ENCODE data around the gene B4GALNT1. TPM values are rescaled to one million over a fixed set of nuclear protein-coding genes. Genes with fewer than 3 reads are reported as not detected.

The B4GALNT1 gene
- total and polyA plus RNA-seq, 2 experiments from 2014 or later: 0.97 to 1.2 TPM

DNA sequence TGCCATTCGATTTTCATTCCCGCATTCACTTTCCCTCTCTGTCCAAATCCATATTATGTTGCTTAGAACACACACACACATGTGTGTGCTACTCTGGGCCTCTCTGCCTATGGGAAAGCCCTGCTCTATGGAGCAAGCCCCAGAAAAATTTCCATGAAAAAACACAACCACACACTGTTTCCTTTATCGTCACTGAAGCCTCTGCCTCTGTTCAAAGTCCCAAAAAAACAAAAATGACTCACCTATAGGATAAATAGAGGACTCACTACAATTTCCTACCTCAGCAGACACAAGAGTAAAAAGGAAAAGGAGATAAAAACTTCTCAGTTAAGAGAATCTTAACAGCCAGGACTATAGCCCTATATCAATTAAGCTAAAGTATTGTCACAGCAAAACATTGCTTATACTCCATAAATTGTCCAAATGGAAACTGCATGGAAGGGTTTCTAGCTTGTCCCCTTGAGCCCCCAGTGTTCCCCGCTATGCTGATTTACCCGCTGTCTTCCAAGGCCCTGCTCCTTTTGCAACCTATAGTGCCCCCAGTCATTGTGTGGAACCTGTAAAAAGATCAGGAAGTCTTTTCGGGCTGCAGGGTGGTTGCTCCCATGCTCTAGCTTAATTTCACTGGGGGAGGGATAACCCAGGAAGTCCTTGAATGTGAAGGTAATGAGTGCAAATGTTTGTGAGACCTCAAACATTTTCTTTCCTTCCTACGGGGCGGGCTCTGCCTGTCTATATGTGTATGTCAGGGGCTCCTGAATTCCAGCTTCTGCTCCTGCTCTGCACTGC lies 53.1 kb downstream of the B4GALNT1 start:
- TF ChIP-seq EZH2phosphoT487 (IDR thresholded peaks at IDR 0.05; ENCODE audit: low read depth, severe bottlenecking, unreplicated experiment) (no peak), EZH2 (IDR thresholded peaks at IDR 0.05; ENCODE audit: borderline replicate concordance) (no peak), CTCF (IDR thresholded peaks at IDR 0.05; ENCODE audit: poor library complexity) (no peak)
- Histone ChIP-seq H3K4me1 (ENCODE audit: insufficient read depth) (peaks cover 12% of the 10 kb centered on the region), H3K79me2 (no peaks in the 10 kb centered on the region), H3K4me3 (no peak overlapping the region), H3K27me3 (peaks cover 8% of the 10 kb centered on the region), H3K9me2 (replicated peaks; ENCODE audit: insufficient read depth) (no peaks in the 10 kb centered on the region), H3K4me2 (no peak overlapping the region), H4K20me1 (ENCODE audit: insufficient read depth, poor library complexity, severe bottlenecking) (no peaks in the 10 kb centered on the region), H3K9me3 (ENCODE audit: low read depth) (no peaks in the 10 kb centered on the region), H2AFZ (no peak overlapping the region), H3K27ac (peak overlapping the region; percentile 86), H3K36me3 (replicated peaks; ENCODE audit: insufficient read depth, low read depth) (no peaks in the 10 kb centered on the region)
- peak; percentile 63 for DNase-seq (ENCODE audit: low spot score)
- WGBS (ENCODE audit: low lambda C conversion rate, missing lambda C conversion rate): 82% methylated on average over 8 of the region's 8 CpGs

DNA sequence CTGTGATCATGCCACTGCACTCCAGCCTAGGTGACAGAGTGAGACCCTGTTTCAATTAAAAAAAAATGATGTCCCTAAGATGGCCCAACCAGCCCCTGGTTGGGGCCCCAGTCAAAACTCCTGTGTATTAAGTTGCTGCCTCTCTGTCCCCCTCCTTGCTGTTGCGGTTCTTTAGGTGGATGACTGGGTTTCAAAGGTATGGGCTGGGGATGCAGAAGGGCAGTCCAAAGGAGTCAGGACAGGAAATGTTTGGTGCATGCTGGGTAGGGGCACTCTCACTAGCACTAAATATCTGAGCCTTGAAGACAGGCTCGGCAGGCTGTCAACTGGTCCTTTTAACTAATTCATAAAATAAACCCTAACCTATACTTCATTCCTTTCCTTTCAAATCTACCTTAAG lies 54.0 kb downstream of the B4GALNT1 start:
- no peak for DNase-seq (ENCODE audit: low spot score)
- no peaks in the 10 kb centered on the region for H3K36me3 ChIP-seq (replicated peaks; ENCODE audit: insufficient read depth, low read depth)
- H3K4me3 ChIP-seq: no peak overlapping the region
- no peak overlapping the region for H3K4me2 ChIP-seq
- H4K20me1 ChIP-seq (ENCODE audit: insufficient read depth, poor library complexity, severe bottlenecking): no peaks in the 10 kb centered on the region
- H3K4me1 ChIP-seq (ENCODE audit: insufficient read depth): peaks cover 12% of the 10 kb centered on the region
- H3K9me3 ChIP-seq (ENCODE audit: low read depth): no peaks in the 10 kb centered on the region
- H3K9me2 ChIP-seq (replicated peaks; ENCODE audit: insufficient read depth): no peaks in the 10 kb centered on the region
- H3K79me2 ChIP-seq: no peaks in the 10 kb centered on the region
- TF ChIP-seq EZH2 (IDR thresholded peaks at IDR 0.05; ENCODE audit: borderline replicate concordance): no peak
- TF ChIP-seq EZH2phosphoT487 (IDR thresholded peaks at IDR 0.05; ENCODE audit: low read depth, severe bottlenecking, unreplicated experiment): no peak
- TF ChIP-seq CTCF (IDR thresholded peaks at IDR 0.05; ENCODE audit: poor library complexity): no peak
- H3K27ac ChIP-seq: peak overlapping the region; percentile 86
- H3K27me3 ChIP-seq: no peaks in the 10 kb centered on the region
- WGBS (ENCODE audit: low lambda C conversion rate, missing lambda C conversion rate): 92% methylated on average over 2 of the region's 2 CpGs
- no peak overlapping the region for H2AFZ ChIP-seq

DNA sequence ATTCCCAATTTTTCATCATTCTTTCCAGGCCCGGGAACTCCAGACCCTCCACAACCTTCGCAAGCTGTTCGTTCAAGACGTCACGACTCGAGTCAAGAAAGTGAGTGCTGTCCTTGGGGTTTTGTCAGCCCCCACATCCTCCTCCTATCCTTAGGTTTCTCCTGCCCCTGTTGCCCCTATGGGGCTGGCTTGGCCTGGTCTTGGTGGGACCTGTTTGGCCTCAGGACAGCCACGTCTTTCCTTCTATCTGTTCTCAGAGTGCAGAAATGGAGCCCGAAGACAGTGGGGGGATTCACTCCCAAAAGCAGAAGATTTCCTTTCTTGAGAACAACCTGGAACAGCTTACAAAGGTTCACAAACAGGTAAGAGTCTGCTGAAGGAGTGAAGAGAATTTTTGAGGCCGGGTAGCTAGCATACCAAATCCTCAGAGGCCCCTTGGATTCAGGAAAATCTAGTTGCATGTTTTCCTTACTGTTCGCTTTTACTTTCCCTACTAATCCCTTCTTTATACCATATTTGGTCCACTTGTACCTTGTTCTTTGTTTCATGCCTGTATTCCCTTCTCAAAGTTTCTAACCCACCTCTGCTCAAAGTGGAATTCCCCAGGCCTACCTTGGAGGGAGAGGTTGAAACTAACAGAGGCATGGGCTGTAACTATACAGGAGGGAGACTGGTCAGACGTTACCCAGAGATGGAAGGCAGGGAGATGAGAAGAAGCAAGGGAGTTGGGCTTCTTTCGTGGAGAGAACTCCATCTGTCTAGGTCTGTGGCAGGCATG lies 54.8 kb downstream of the B4GALNT1 start:
- Histone ChIP-seq H3K4me3 (no peak overlapping the region), H4K20me1 (ENCODE audit: insufficient read depth, poor library complexity, severe bottlenecking) (no peaks in the 10 kb centered on the region), H3K27me3 (no peaks in the 10 kb centered on the region), H3K27ac (no peak overlapping the region), H2AFZ (no peak overlapping the region), H3K9me2 (replicated peaks; ENCODE audit: insufficient read depth) (no peaks in the 10 kb centered on the region), H3K9me3 (ENCODE audit: low read depth) (no peaks in the 10 kb centered on the region), H3K79me2 (no peaks in the 10 kb centered on the region), H3K36me3 (replicated peaks; ENCODE audit: insufficient read depth, low read depth) (no peaks in the 10 kb centered on the region), H3K4me2 (no peak overlapping the region), H3K4me1 (ENCODE audit: insufficient read depth) (peaks cover 12% of the 10 kb centered on the region)
- no peak for DNase-seq (ENCODE audit: low spot score)
- TF ChIP-seq EZH2 (IDR thresholded peaks at IDR 0.05; ENCODE audit: borderline replicate concordance) (no peak), EZH2phosphoT487 (IDR thresholded peaks at IDR 0.05; ENCODE audit: low read depth, severe bottlenecking, unreplicated experiment) (no peak), CTCF (IDR thresholded peaks at IDR 0.05; ENCODE audit: poor library complexity) (no peak)
- 92% methylated on average over 12 of the region's 12 CpGs for WGBS (ENCODE audit: low lambda C conversion rate, missing lambda C conversion rate)

Data from hepatocyte (in vitro differentiated cells).